GM12878 (cell line): ENCODE results near the gene FLRT1. TPM values are rescaled to one million over a fixed set of nuclear protein-coding genes. Genes with fewer than 3 reads are reported as not detected.

Source experiments
- ATAC-seq: fragments of 200-7000 bp; cut with Tn5 transposase; 3 replicates; pipeline ENCODE4 v1.9.1; 2020; ENCODE audit warnings: mild to moderate bottlenecking, moderate library complexity
- BruUV-seq: library from RNA; stranded (reverse); fragments of 400-500 nt; replicated peaks from 2 replicates; lab custom pipeline; 2021; lab: Mats Ljungman, UMichigan
- CTCF ChIA-PET: fragments of 300-600 bp; sonication (Branson Sonifier 250); formaldehyde crosslinking; extraction: SDS; loops from one replicate; lab custom pipeline; 2021; ENCODE audit warnings: inconsistent platforms; lab: Yijun Ruan, JAX
- POLR2A ChIA-PET: fragments of 350-600 bp; formaldehyde crosslinking; extraction: SDS; loops from one replicate; lab custom pipeline; 2021; ENCODE audit warnings: inconsistent platforms; lab: Charles Lee
- RAD21 ChIA-PET: fragments of 300-600 bp; sonication (Branson Sonifier 250); formaldehyde crosslinking; loops from one replicate; lab custom pipeline; 2023; ENCODE audit warnings: antibody characterized with exemption; ENCODE audit not compliant: unreplicated experiment; lab: Charles Lee
- SMC1A ChIA-PET: fragments of 300-600 bp; sonication (Branson Sonifier 250); formaldehyde crosslinking; loops from one replicate; lab custom pipeline; 2023; ENCODE audit not compliant: unreplicated experiment, uncharacterized antibody; lab: Charles Lee
- DNase-seq: peaks from one replicate; pipeline ENCODE4 v3.0.0-alpha.2; 2011; ENCODE audit warnings: low read depth, low spot score
- FAIRE-seq: peaks from 3 replicates; lab custom pipeline; 2011; peaks lifted over from hg19 to GRCh38; lab: Jason Lieb, UNC
- H2AFZ ChIP-seq: 2 replicates; pipeline ENCODE4 v1.6.0; 2011; ENCODE audit warnings: low read depth, low read length, control low read depth; ENCODE audit not compliant: control insufficient read depth
- H3K27ac ChIP-seq: 2 replicates; pipeline ENCODE4 v1.5.1; 2011; ENCODE audit warnings: control low read depth; ENCODE audit not compliant: control insufficient read depth, insufficient read depth
- H3K27me3 ChIP-seq, 2 experiments: replicated peaks in 1 of 2; 2 replicates each; pipeline versions ENCODE4 v1.6.0 to v1.6.1; 2011; ENCODE audit warnings: low read length in 1 of 2; ENCODE audit not compliant: control insufficient read depth in 2 of 2, insufficient read depth in 2 of 2
- H3K36me3 ChIP-seq, 2 experiments: 2 replicates each; pipeline ENCODE4 v1.5.1; 2011; ENCODE audit warnings: low read length in 1 of 2; ENCODE audit not compliant: control insufficient read depth in 2 of 2, insufficient read depth in 2 of 2
- H3K4me1 ChIP-seq: 2 replicates; pipeline ENCODE4 v1.6.1; 2011; ENCODE audit warnings: mild to moderate bottlenecking, low read length, moderate library complexity, mixed read lengths; ENCODE audit not compliant: control insufficient read depth, insufficient read depth
- H3K4me2 ChIP-seq: 2 replicates; pipeline ENCODE4 v1.6.0; 2011; ENCODE audit warnings: control low read depth; ENCODE audit not compliant: control insufficient read depth, insufficient read depth
- H3K4me3 ChIP-seq: fragments of 200-600 bp; sonication (generic); 2 replicates; pipeline ENCODE4 v1.5.1; 2016
- H3K79me2 ChIP-seq: 2 replicates; pipeline ENCODE4 v1.6.0; 2011; ENCODE audit warnings: low read length; ENCODE audit not compliant: control insufficient read depth, insufficient read depth
- H3K9ac ChIP-seq: 2 replicates; pipeline ENCODE4 v1.8.0; 2011; ENCODE audit warnings: low read length, control low read depth, mixed read lengths; ENCODE audit not compliant: control insufficient read depth, insufficient read depth
- H3K9me3 ChIP-seq: replicated peaks from 3 replicates; pipeline ENCODE4 v1.5.1; 2011; ENCODE audit warnings: mild to moderate bottlenecking, low read length; ENCODE audit not compliant: control insufficient read depth, insufficient read depth
- H4K20me1 ChIP-seq: 2 replicates; pipeline ENCODE4 v1.6.0; 2011; ENCODE audit not compliant: control insufficient read depth, insufficient read depth
- BRCA1 ChIP-seq: IDR thresholded peaks from 2 replicates; pipeline ENCODE4 v1.6.1; 2011; ENCODE audit warnings: low read depth, low read length, improper control_type of control experiment
- IKZF1 ChIP-seq: fragments of 450-650 bp; conservative IDR thresholded peaks from 2 replicates; pipeline ENCODE4 v1.6.1; 2017; ENCODE audit warnings: antibody characterized with exemption, mild to moderate bottlenecking
- IRF5 ChIP-seq: fragments of 450-650 bp; IDR thresholded peaks from 2 replicates; pipeline ENCODE4 v1.6.1; 2017; ENCODE audit warnings: borderline replicate concordance
- NRF1 ChIP-seq: conservative IDR thresholded peaks from 2 replicates; pipeline ENCODE4 v1.6.1; 2011; ENCODE audit warnings: mild to moderate bottlenecking, low read depth, low read length, improper control_type of control experiment
- REST ChIP-seq: IDR thresholded peaks from 2 replicates; pipeline ENCODE4 v1.6.1; 2012; ENCODE audit warnings: mild to moderate bottlenecking, low read depth, low read length
- ZBTB4 ChIP-seq: fragments of 450-650 bp; formaldehyde crosslinking; IDR thresholded peaks from 2 replicates; pipeline ENCODE4 v1.4.0; 2022; ENCODE audit warnings: mild to moderate bottlenecking, moderate library complexity
- ZNF274 ChIP-seq: IDR thresholded peaks from one replicate; pipeline ENCODE4 v1.8.0; 2011; ENCODE audit not compliant: insufficient read length, insufficient read depth
- ZNF687 ChIP-seq: fragments of 450-650 bp; IDR thresholded peaks from 2 replicates; pipeline ENCODE4 v1.6.1; 2017; ENCODE audit warnings: mild to moderate bottlenecking, moderate library complexity
- WGBS: methylation state at CpG from one replicate; pipeline ENCODE4 v1.1.6; 2016; ENCODE audit warnings: low lambda C conversion rate; ENCODE audit not compliant: insufficient replicate concordance, insufficient coverage; ENCODE audit errors: missing lambda C conversion rate; 5-methylcytosine and 5-hydroxymethylcytosine counted together
- in situ Hi-C: fragments of 300-500 bp; cut with MboI; formaldehyde crosslinking; loops from 9 replicates; pipeline ENCODE4 v1.14.3; 2018; ENCODE audit warnings: mixed read lengths
- intact Hi-C: fragments of 100-400 bp; cut with micrococcal nuclease; formaldehyde crosslinking; loops from one replicate; pipeline ENCODE4 v1.14.2; 2022; ENCODE audit not compliant: unreplicated experiment
- polyA plus RNA-seq, 11 experiments: library from polyadenylated mRNA; depleted of rRNA in 4 of 11; unstranded in 6 of 11; stranded (reverse) in 5 of 11; fragments of >200 nt; fragmentation: Nextera tagmentation in 4 of 11; fragmentation: Illumina TruSeq in 1 of 11; extraction: Ambion mirVana in 4 of 11; extraction: Trizol in 1 of 11; gene quantifications; 1 replicate in 1 of 11; 2 replicates in 10 of 11; pipeline versions ENCODE4 v1.2.1 to v1.2.3, GENCODE V29; 2011 to 2016; ENCODE audit warnings: inconsistent platforms in 2 of 11, missing spikeins in 2 of 11, low read depth in 1 of 11
- total RNA-seq, 4 experiments: library from RNA; depleted of rRNA in 3 of 4; stranded (reverse); fragments of >200 nt in 3 of 4; fragmentation: Illumina TruSeq in 1 of 4; extraction: Trizol in 1 of 4; gene quantifications; 2 replicates each; pipeline versions ENCODE4 v1.2.1 to v1.2.3, GENCODE V29; 2013 to 2021

The FLRT1 gene
- total and polyA plus RNA-seq, 10 of the 15 experiments (the other 5 are each of a cell fraction or from before 2014, with no cell fraction given), result 0.10 to 0.12 TPM; not detected in 8

GRCh38 chr11:64078284-64078683, 42.6 kb downstream of the FLRT1 start (continued):
- TF ChIP-seq REST, result no peak
- TF ChIP-seq ZNF274, result no peak
- no peak for TF ChIP-seq IRF5

- no peak overlapping the region for H3K4me2 ChIP-seq
- no TSS peak for BruUV-seq
- RAD21 ChIA-PET, result no interaction called here
- in situ Hi-C loops, result no loop called here
- WGBS, result 42% methylated on average over 10 of the region's 13 CpGs
- CTCF ChIA-PET, result no interaction called here
- no peaks in the 10 kb centered on the region for H3K36me3 ChIP-seq
- H3K27ac ChIP-seq, result no peak overlapping the region
- no peak for ATAC-seq
- H3K79me2 ChIP-seq, result no peaks in the 10 kb centered on the region
- no peak for DNase-seq
- SMC1A ChIA-PET, result no interaction called here
- no peak overlapping the region for H2AFZ ChIP-seq
- H3K4me3 ChIP-seq, result no peak overlapping the region
- no peaks in the 10 kb centered on the region; a peak in 2 of 4 replicates for H3K27me3 ChIP-seq
- no peaks in the 10 kb centered on the region for H3K4me1 ChIP-seq
- no peak for TF ChIP-seq ZBTB4 (CRISPR knock-in tag)
- no peak for TF ChIP-seq IKZF1
- TF ChIP-seq NRF1, result no peak
- no peak for TF ChIP-seq ZNF687
- no peak for TF ChIP-seq BRCA1
- POLR2A ChIA-PET, result no interaction called here
- no peak overlapping the region for H3K9ac ChIP-seq
- intact Hi-C loops, result no loop called here
- FAIRE-seq, result no peak
- no peaks in the 10 kb centered on the region for H4K20me1 ChIP-seq
- no peaks in the 10 kb centered on the region for H3K9me3 ChIP-seq
Observed at GRCh38 chr11:64078905-64079304, 43.2 kb downstream of the FLRT1 start.
